Astrocyte (in vitro differentiated cells and primary cell): ENCODE results near the gene ACOX2. TPM values are rescaled to one million over a fixed set of nuclear protein-coding genes. Genes with fewer than 3 reads are reported as not detected.

ENCODE experiments used
- DNase-seq: peaks from one replicate; pipeline ENCODE4 v3.0.0-alpha.2; 2010; ENCODE audit warnings: low read depth
- FAIRE-seq: peaks from 2 replicates; lab custom pipeline; 2011; peaks lifted over from hg19 to GRCh38; lab: Jason Lieb, UNC
- H2AFZ ChIP-seq: 2 replicates; pipeline ENCODE4 v1.6.0; 2012; ENCODE audit warnings: low read depth, low read length, inconsistent platforms
- H3K27ac ChIP-seq: 2 replicates; pipeline ENCODE4 v1.5.1; 2011; ENCODE audit warnings: low read depth, low read length, inconsistent platforms
- H3K27me3 ChIP-seq: 2 replicates; pipeline ENCODE4 v1.6.0; 2011; ENCODE audit warnings: low read length, inconsistent platforms; ENCODE audit not compliant: insufficient read depth
- H3K36me3 ChIP-seq: 2 replicates; pipeline ENCODE4 v1.5.1; 2011; ENCODE audit warnings: low read length, inconsistent platforms; ENCODE audit not compliant: insufficient read depth
- H3K4me1 ChIP-seq: 2 replicates; pipeline ENCODE4 v1.5.1; 2011; ENCODE audit warnings: low read length, inconsistent platforms; ENCODE audit not compliant: insufficient read depth
- H3K4me2 ChIP-seq: 2 replicates; pipeline ENCODE4 v1.6.0; 2012; ENCODE audit warnings: low read length, inconsistent platforms
- H3K4me3 ChIP-seq: 2 replicates; pipeline ENCODE4 v1.5.1; 2011; ENCODE audit warnings: low read depth, mild to moderate bottlenecking, low read length, inconsistent platforms; ENCODE audit not compliant: insufficient read depth
- H3K79me2 ChIP-seq: 2 replicates; pipeline ENCODE4 v1.6.0; 2012; ENCODE audit warnings: mild to moderate bottlenecking, low read length, inconsistent platforms; ENCODE audit not compliant: insufficient read depth
- H3K9ac ChIP-seq: 2 replicates; pipeline ENCODE4 v1.6.0; 2012; ENCODE audit warnings: mild to moderate bottlenecking, low read length, inconsistent platforms
- H3K9me3 ChIP-seq: 2 replicates; pipeline ENCODE4 v1.5.1; 2012; ENCODE audit warnings: low read depth, mild to moderate bottlenecking, low read length, inconsistent platforms; ENCODE audit not compliant: insufficient read depth
- H4K20me1 ChIP-seq: 2 replicates; pipeline ENCODE4 v1.6.0; 2012; ENCODE audit warnings: low read length, inconsistent platforms; ENCODE audit not compliant: insufficient read depth
- H3K27ac Mint-ChIP-seq: one replicate; pipeline ENCODE4 v1.8.0; 2021; ENCODE audit warnings: mild to moderate bottlenecking, mixed read lengths; ENCODE audit not compliant: unreplicated experiment
- H3K27me3 Mint-ChIP-seq: one replicate; pipeline ENCODE4 v1.8.0; 2021; ENCODE audit warnings: low read depth, mixed read lengths; ENCODE audit not compliant: unreplicated experiment
- H3K36me3 Mint-ChIP-seq: one replicate; pipeline ENCODE4 v1.8.0; 2021; ENCODE audit warnings: low read depth, mixed read lengths; ENCODE audit not compliant: unreplicated experiment
- H3K4me1 Mint-ChIP-seq: one replicate; pipeline ENCODE4 v1.8.0; 2021; ENCODE audit warnings: low read depth, mixed read lengths; ENCODE audit not compliant: unreplicated experiment
- H3K4me3 Mint-ChIP-seq: one replicate; pipeline ENCODE4 v1.8.0; 2021; ENCODE audit warnings: mild to moderate bottlenecking, moderate library complexity, mixed read lengths; ENCODE audit not compliant: unreplicated experiment
- H3K9me3 Mint-ChIP-seq: one replicate; pipeline ENCODE4 v1.8.0; 2021; ENCODE audit warnings: mild to moderate bottlenecking, mixed read lengths; ENCODE audit not compliant: unreplicated experiment
- CTCF ChIP-seq: IDR thresholded peaks from 2 replicates; pipeline ENCODE4 v1.5.1; 2011; ENCODE audit warnings: low read depth, mild to moderate bottlenecking, inconsistent platforms, low read length, moderate library complexity; ENCODE audit not compliant: insufficient read depth
- EZH2 ChIP-seq: IDR thresholded peaks from 2 replicates; pipeline ENCODE4 v1.6.1; 2012; ENCODE audit warnings: mild to moderate bottlenecking, low read length, inconsistent platforms; ENCODE audit not compliant: insufficient read depth
- total RNA-seq: library from RNA; stranded (reverse); gene quantifications from 2 replicates; pipeline ENCODE4 v1.2.1, GENCODE V29; 2021

ACOX2 gene
- total RNA-seq, 1 donor from 2014 or later: 2.7 TPM

GRCh38 chr3:58524326-58524888, 12.6 kb downstream of the ACOX2 start:
- Histone ChIP-seq H3K27ac (no peak overlapping the region), H3K4me1 (peaks cover 19% of the 10 kb centered on the region), H3K36me3 (no peaks in the 10 kb centered on the region), H3K9me3 (no peaks in the 10 kb centered on the region), H4K20me1 (no peaks in the 10 kb centered on the region), H3K27me3 (no peaks in the 10 kb centered on the region), H3K4me2 (no peak overlapping the region), H3K4me3 (no peak overlapping the region), H2AFZ (no peak overlapping the region), H3K79me2 (no peaks in the 10 kb centered on the region), H3K9ac (no peak overlapping the region)
- FAIRE-seq: no peak
- H3K27ac Mint-ChIP-seq: no peak overlapping the region
- TF ChIP-seq CTCF (no peak), EZH2 (no peak)
- H3K4me1 Mint-ChIP-seq: peaks cover 23% of the 10 kb centered on the region
- no peak overlapping the region for H3K4me3 Mint-ChIP-seq
- H3K36me3 Mint-ChIP-seq: no peaks in the 10 kb centered on the region
- no peaks in the 10 kb centered on the region for H3K9me3 Mint-ChIP-seq
- DNase-seq: no peak
- H3K27me3 Mint-ChIP-seq: no peaks in the 10 kb centered on the region

GRCh38 chr3:58522759-58523425, 14.1 kb downstream of the ACOX2 start:
- Histone ChIP-seq H2AFZ (no peak overlapping the region), H3K79me2 (no peaks in the 10 kb centered on the region), H3K4me2 (no peak overlapping the region), H3K36me3 (no peaks in the 10 kb centered on the region), H3K9me3 (no peaks in the 10 kb centered on the region), H3K9ac (no peak overlapping the region), H3K4me3 (no peak overlapping the region), H3K4me1 (peaks cover 11% of the 10 kb centered on the region), H3K27ac (no peak overlapping the region), H4K20me1 (no peaks in the 10 kb centered on the region), H3K27me3 (no peaks in the 10 kb centered on the region)
- DNase-seq: no peak
- no peak for FAIRE-seq
- Mint-ChIP-seq H3K36me3 (no peaks in the 10 kb centered on the region), H3K4me3 (no peak overlapping the region), H3K9me3 (no peaks in the 10 kb centered on the region), H3K27ac (no peak overlapping the region), H3K4me1 (peaks cover 11% of the 10 kb centered on the region), H3K27me3 (no peaks in the 10 kb centered on the region)
- TF ChIP-seq EZH2 (no peak), CTCF (no peak)
